HG03159 (cell line): Measurements from ENCODE around the gene C3.
A peak's percentile ranks its signal among the peaks of the same experiment; 100 is the strongest.

Experiments used
- ATAC-seq: cut with Tn5 transposase; IDR thresholded peaks from one replicate; pipeline ENCODE4 v1.9.1; 2021; ENCODE audit warnings: mild to moderate bottlenecking, moderate library complexity; ENCODE audit not compliant: unreplicated experiment

C3 gene

GRCh38 chr19:6745965-6746364 is 25.5 kb upstream of the C3 start:
- no peak for ATAC-seq

- no peak for ATAC-seq
Observed at GRCh38 chr19:6744381-6745301, 24.2 kb upstream of the C3 start.

GRCh38 chr19:6743714-6744380 is 23.4 kb upstream of the C3 start:
- ATAC-seq, result no peak

- no peak for ATAC-seq
Observed at GRCh38 chr19:6743066-6743465, 22.6 kb upstream of the C3 start.

- no peak for ATAC-seq
Observed at GRCh38 chr19:6740589-6741343, 20.3 kb upstream of the C3 start.

- ATAC-seq, result no peak
Observed at GRCh38 chr19:6739883-6740588, 19.6 kb upstream of the C3 start.

GRCh38 chr19:6739390-6739882 is 19.0 kb upstream of the C3 start, which contains the start of gene TRIP10:
TRIP10 (plus strand) TSS chr19:6739680; CDS start chr19:6739762, 82 bp downstream.
- no peak for ATAC-seq

- no peak for ATAC-seq
Observed at GRCh38 chr19:6738787-6739389, 18.4 kb upstream of the C3 start.

GRCh38 chr19:6737873-6738786 is 17.7 kb upstream of the C3 start:
- ATAC-seq, result no peak

GRCh38 chr19:6737284-6737872 is 16.9 kb upstream of the C3 start, which contains the start of gene GPR108:
GPR108 (minus strand) TSS chr19:6737580; CDS start chr19:6737576, 4 bp downstream.
- peak; percentile 54 for ATAC-seq

- no peak for ATAC-seq
Observed at GRCh38 chr19:6736917-6737283, 16.4 kb upstream of the C3 start.

- ATAC-seq, result no peak
Observed at GRCh38 chr19:6736169-6736916, 15.9 kb upstream of the C3 start.

GRCh38 chr19:6735181-6735911 is 14.9 kb upstream of the C3 start:
- no peak for ATAC-seq

GRCh38 chr19:6734096-6734696 is 13.7 kb upstream of the C3 start:
- no peak for ATAC-seq

- no peak for ATAC-seq
Observed at GRCh38 chr19:6733338-6734095, 13.1 kb upstream of the C3 start.

GRCh38 chr19:6732803-6733337 is 12.4 kb upstream of the C3 start:
- ATAC-seq, result no peak
